Frontal cortex (tissue), 4 donors: ENCODE results near the gene RMC1. TPM values are rescaled to one million over a fixed set of nuclear protein-coding genes. Genes with fewer than 3 reads are reported as not detected.

Experiments used
- DNase-seq, 2 donors: peaks; one replicate each; pipeline ENCODE4 v3.0.0; 2012; ENCODE audit warnings: low spot score in 2 of 2
- FAIRE-seq: peaks from 2 replicates; lab custom pipeline; 2012; peaks lifted over from hg19 to GRCh38; lab: Jason Lieb, UNC
- total RNA-seq: library from RNA; depleted of rRNA; stranded (reverse); fragments of >200 nt; gene quantifications from one replicate; pipeline ENCODE4 v1.2.3, GENCODE V29; 2014
- donor health status: control.
- donor health status: control.
- donor health status: control.

The RMC1 gene
- total RNA-seq, 1 donor from 2014 or later, result 44.8 TPM

GRCh38 chr18:23528580-23529472, 25.5 kb downstream of the RMC1 start:
- DNase-seq (no peak), FAIRE-seq (no peak)

DNA sequence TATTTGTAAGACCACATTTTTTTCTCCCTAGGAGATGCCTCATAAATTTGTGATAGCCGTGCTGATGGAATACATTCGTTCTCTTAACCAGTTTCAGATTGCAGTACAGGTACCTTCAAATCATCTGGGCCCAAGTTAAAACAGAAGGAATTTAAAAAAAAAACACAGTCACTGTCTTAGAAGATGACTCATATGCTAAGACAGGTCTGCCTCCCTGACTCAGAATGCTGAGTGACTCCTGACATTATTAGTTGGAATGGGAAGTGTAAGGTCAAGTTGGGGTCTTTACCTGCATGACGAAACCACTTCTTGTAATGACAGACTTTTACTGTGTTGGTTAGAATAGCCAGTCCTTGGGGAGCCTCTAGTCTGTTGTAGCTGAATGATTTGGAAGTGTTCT, 26.3 kb downstream of the RMC1 start:
- no peak for DNase-seq
- no peak for FAIRE-seq

GRCh38 chr18:23530195-23530594, 26.9 kb downstream of the RMC1 start:
- FAIRE-seq (no peak), DNase-seq (no peak)

DNA sequence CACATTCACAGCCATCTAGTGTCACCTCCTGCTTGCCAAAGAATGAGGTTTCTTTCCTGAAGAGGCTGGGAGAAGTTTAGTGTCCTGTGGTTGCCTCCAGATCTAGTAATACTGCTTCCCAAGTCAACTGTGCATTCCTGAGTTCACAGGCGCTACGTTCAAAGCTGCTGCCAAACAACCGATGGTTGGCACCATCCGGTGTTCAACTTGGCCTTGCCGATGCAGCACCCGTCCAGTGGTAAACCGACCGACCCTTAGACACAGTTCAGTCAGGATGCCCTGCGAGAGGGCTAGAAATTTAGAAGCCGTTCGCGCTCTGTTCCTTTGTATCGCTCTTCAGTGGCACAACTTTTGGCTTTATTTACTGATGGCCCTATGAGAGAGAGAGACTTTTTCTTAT, 28.6 kb downstream of the RMC1 start:
- FAIRE-seq (no peak), DNase-seq (no peak)

DNA sequence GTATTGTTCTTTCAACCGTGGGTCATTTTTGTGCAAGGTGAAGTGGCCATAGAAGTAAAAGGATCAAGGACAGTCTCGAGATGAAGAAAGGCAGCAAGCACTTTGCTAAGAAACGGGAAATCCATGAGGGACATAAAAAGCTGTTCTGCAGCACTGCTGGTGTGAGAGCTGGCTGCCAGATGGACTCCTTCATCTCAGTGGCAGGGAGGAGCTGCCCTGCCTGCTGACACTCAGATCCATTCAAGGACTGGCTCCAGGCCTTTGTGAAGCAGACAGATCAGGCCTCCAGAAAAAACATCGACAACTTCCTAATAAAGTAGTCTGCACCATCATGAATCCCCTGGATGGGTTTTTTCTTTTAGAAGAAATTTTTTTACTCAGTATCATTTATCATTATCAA, 29.5 kb downstream of the RMC1 start:
- FAIRE-seq (no peak), DNase-seq (no peak)

DNA sequence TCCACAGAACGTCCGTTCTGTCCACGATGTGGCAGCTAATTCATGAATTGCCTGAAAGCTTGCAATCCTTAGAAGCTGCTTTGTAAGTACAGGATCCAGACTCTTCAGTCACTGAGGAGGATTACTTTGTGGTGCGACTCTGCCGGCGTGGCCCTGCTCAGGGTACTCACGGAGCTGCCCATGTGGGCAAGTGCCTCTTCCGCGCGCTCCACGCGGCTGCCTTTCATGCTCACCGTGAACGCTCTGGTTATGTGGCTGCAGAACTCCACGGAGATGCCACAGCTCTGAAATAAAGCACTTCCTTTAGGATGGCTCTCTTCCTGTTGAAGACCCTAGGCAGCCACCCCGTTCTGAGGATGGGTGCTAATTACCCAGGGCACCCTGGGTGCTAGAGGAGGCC, 31.0 kb downstream of the RMC1 start:
- DNase-seq, result no peak
- FAIRE-seq, result no peak

DNA sequence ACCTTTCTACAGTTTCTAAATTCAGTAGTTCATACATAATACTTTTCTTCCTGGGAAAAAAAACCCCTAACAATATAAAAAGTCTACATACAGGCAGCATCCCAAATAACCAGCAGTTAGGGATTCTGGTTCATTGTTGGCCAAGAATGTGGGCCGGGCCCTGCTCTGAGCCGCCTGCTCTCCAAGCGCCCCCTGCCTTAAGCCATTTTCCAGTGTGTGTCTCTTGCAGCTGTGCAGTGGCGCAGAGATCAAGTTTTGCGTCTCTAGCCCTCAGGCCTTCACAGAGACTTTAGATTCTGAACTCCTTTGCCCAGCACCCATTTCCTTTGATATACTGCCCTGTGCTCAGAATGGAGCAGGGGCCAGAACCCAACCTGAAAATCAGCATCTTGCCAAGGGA, 32.9 kb downstream of the RMC1 start:
- no peak for DNase-seq
- FAIRE-seq, result no peak

GRCh38 chr18:23537274-23537673, 34.0 kb downstream of the RMC1 start:
- no peak for DNase-seq
- FAIRE-seq, result no peak

GRCh38 chr18:23538001-23538400, 34.7 kb downstream of the RMC1 start:
- no peak for FAIRE-seq
- no peak for DNase-seq

DNA sequence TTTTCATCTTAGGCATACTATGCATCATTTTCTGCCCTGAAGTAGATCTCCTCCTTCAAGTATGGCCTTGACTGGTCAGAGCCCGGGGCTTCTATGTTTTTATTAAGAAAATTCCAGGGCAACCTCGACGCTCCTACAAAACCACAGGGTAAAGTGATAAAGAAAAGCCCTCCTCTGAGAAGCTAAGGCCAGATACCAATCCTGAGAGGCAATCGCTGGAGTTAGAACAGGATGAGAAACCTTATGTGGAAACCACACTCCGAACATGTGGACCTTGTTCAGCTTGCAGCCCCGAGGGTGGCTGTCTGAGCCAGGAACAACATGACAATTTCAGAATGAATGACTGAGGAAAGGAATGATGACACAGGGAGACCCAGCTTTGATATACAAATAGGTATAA, 35.6 kb downstream of the RMC1 start:
- no peak for FAIRE-seq
- no peak for DNase-seq

DNA sequence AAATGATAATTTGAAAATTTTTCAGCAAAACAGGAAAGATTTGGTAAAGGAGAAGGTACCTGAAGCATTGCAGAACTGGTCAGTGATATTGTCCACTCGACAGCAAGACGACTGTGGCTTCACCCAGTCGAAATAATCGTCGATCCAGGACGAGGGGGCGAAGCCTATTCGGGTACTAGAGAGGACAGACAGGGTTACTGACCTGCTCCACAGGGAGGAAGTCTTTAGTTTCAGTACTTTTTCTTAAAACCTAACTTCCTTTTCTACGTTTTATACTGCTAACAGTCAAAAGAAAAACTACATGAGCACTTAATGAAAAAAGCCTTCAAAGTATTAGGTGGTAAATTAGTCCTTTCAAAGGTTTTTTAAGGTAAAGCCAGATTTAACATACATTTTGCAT, 36.0 kb downstream of the RMC1 start:
- DNase-seq (no peak), FAIRE-seq (no peak)

DNA sequence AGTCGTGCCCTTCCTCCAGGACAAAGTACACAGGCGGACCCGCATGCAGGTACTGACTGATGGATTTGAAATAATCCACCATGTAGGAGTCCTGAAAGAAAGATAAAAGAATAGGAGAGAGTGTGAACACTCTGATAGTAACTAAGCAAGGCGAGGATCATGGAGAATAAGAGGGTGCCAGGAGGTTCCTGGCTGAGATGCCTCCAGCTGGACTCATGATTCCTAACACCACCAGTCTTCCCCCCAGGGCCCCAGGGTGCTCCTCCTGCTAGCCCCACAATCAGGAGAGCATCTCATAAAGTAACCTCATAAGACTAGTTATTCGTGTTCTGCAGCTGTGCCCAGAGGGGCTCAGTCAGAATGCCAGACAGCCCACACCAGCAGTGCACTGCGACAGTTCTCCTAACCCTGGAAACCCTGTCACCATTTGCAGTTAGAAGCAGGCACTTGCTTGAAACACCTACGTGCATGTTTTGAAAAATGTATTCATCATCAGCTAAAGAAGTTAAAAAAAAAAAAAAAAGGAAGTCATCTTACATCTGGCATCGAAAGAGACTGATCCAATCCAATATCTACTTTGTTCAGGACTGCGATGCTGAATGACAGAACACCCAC, 36.7 kb downstream of the RMC1 start:
- DNase-seq (no peak), FAIRE-seq (no peak)

- FAIRE-seq (no peak), DNase-seq (no peak)
These were observed 37.6 kb downstream of the RMC1 start for GRCh38 chr18:23540867-23541266.

DNA sequence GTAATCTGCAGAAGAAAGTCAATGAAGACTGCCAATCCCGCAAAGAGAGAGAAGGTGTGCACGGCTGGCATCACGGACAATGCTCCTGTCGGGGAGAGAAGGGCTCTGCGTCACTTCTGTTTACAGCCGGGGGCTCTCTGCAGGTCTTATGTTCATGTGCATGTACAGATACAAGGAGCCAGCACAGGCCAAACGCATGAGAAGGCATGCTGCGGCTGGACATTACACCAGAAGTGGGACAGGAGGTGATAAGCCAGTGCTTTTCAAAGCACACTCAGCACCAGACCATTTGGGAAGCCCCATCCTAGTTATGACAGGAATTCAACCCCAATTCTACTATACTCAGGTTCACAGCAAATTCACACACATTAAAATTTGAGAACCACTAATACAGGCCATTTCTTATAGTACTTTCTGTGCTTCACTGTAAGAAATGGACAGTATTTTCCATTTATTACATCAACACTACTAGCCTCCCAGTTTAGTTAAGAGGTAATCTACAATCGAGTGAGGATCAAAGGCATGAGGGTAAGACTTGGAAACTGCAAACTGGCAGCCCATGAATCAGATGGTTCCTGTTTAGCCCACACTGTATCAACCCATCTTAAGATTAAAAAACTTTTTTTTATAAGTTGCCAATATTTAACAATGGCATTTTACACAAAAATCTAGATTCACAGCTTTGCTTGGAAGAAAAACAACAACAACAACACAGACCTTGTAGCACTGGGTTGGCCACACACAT, 38.2 kb downstream of the RMC1 start:
- no peak for FAIRE-seq
- DNase-seq, result no peak

DNA sequence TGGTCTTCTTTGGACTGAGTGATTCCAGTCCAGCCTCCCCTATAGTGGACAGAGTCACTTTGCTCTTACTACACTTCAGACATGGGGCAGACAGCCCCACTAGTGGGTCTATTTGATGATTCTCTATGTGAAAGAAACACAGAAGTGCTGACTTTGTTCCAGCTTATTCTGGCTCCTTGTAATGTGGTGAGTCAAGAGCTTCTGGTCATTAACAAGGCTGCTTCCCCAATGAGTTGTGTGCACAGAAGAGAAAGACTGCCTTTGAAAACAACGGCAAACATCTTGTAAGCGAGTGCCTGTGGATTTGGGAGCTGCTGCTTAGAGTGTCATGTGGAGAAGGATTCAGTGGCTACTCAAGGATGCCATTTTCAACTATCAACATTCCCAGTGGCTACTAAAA, 39.1 kb downstream of the RMC1 start:
- FAIRE-seq, result no peak
- no peak for DNase-seq

DNA sequence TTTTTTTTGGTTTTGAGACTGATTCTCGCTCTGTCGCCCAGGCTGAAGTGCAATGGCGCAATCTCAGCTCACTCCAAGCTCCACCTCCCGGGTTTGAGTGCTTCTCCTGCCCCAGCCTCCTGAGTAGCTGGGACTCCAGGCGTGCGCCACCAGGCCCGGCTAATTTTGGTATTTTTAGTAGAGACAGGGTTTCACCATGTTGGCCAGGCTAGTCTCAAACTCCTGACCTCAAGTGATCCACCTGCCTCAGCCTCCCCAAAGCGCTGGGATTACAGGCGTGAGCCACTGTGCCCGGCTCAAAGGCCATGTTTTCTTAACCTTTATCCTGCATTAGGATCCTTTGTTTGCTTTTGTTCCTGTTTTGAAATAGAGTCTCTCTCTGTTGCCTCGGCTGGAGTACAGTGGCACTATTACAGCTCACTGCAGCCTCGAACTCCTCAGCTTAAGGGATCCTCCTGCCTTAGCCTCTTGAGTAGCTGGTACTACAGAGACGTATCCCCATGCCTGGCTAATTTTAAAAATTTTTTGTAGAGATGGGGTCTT, 42.0 kb downstream of the RMC1 start:
- no peak for FAIRE-seq
- no peak for DNase-seq

- no peak for DNase-seq
- no peak for FAIRE-seq
These were observed 44.0 kb downstream of the RMC1 start for GRCh38 chr18:23547306-23547705.

- DNase-seq (no peak), FAIRE-seq (no peak)
These were observed 44.5 kb downstream of the RMC1 start for GRCh38 chr18:23547846-23548245.

GRCh38 chr18:23548275-23548674, 45.0 kb downstream of the RMC1 start:
- DNase-seq, result no peak
- no peak for FAIRE-seq

DNA sequence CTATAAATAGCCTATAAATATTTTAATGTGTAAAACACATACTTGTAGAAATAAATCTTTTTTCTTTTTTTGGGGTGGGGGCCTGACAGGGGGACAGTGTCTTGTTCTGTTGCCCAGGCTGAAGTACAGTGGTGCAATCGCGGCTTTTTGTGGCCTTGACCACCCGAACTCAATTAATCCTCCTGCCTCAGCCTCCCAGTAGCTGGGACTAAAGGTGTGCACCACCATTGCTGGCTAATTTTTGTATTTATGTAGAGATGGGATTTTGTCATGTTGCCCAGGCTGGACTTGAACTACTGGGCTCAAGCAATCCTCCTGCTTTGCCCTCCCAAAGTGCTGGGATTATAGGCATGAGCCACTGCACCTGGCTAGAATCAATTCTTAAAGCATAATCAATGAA, 45.4 kb downstream of the RMC1 start:
- DNase-seq, result no peak
- no peak for FAIRE-seq

DNA sequence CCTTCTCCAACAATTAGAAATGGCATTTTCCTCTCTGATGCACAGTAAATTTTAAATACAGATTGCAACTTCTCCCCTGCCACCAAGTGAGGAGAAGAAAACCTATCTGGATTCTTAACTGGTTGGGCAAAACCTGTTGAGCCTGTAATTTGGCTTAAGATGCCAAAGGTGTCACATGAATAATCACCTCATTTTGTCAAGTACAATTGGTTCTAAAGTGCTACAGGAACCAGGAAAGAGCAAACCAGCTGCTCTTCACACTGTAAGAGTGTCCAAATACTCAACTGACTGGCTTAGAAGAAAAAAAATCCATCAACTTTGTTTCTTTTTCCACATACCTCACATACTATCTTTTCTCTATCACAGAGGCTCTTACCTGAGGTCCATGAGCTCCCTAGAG, 47.6 kb downstream of the RMC1 start:
- no peak for FAIRE-seq
- no peak for DNase-seq
